ENCODE results near the gene IRF2BP2. TPM values are rescaled to one million over a fixed set of nuclear protein-coding genes. Genes with fewer than 3 reads are reported as not detected.

IRF2BP2 gene
- total and polyA plus RNA-seq, 2 of the 13 experiments (the other 11 are each of a cell fraction or from before 2014, with no cell fraction given), result 140 to 147 TPM

- TF ChIP-seq ZHX1 (CRISPR knock-in tag; IDR thresholded peaks at IDR 0.05; ENCODE audit: low read depth) (no peak), ZNF687 (CRISPR knock-in tag; IDR thresholded peaks at IDR 0.05) (no peak), MED1 (CRISPR knock-in tag; IDR thresholded peaks at IDR 0.05) (no peak), CBX2 (IDR thresholded peaks at IDR 0.05; ENCODE audit: low read depth, low read length) (no peak), CBX2 (CRISPR knock-in tag; IDR thresholded peaks at IDR 0.05; ENCODE audit: low read depth) (no peak), ELK4 (CRISPR knock-in tag; IDR thresholded peaks at IDR 0.05; ENCODE audit: borderline replicate concordance) (no peak), TSC22D2 (CRISPR knock-in tag; IDR thresholded peaks at IDR 0.05; ENCODE audit: borderline replicate concordance) (peak; percentile 25; the same call in 1 of the 2 replicates), DNMT1 (CRISPR knock-in tag; IDR thresholded peaks at IDR 0.05) (no peak), ZHX2 (IDR thresholded peaks at IDR 0.05; ENCODE audit: low read depth) (no peak), ZHX2 (CRISPR knock-in tag; IDR thresholded peaks at IDR 0.05; ENCODE audit: borderline replicate concordance) (no peak; the same call in 1 of the 2 replicates), CBX5 (CRISPR knock-in tag; IDR thresholded peaks at IDR 0.05; ENCODE audit: borderline replicate concordance) (no peak), ATF7-NPFF (CRISPR knock-in tag; IDR thresholded peaks at IDR 0.05; ENCODE audit: low read depth) (no peak)
Measured at GRCh38 chr1:234620272-234621126, 10.5 kb upstream of the IRF2BP2 start (continued).

Measured in HepG2 (cell line).